Measurements from ENCODE around the gene OXSR1.

The OXSR1 gene

DNA sequence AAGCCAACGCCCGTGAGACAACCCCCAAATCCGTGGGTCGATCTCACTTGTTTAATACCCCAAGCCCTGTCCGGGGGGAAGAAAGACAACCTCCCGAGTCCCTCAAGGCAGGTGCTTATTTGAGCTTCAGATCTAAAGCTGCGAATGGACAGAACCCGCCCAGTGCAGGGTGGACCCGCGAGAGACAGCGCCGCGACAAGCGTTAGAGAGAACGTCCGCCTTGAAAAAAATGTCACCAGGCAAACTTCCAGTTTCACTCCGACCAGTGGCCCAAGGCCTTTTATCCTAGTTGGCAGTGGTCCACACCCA, 740 bp upstream of the OXSR1 start:
- no peak for TF ChIP-seq CTCF (IDR thresholded peaks at IDR 0.05; ENCODE audit: low read depth, low read length)
- no peak for DNase-seq (ENCODE audit: extremely low read depth, low read depth)

DNA sequence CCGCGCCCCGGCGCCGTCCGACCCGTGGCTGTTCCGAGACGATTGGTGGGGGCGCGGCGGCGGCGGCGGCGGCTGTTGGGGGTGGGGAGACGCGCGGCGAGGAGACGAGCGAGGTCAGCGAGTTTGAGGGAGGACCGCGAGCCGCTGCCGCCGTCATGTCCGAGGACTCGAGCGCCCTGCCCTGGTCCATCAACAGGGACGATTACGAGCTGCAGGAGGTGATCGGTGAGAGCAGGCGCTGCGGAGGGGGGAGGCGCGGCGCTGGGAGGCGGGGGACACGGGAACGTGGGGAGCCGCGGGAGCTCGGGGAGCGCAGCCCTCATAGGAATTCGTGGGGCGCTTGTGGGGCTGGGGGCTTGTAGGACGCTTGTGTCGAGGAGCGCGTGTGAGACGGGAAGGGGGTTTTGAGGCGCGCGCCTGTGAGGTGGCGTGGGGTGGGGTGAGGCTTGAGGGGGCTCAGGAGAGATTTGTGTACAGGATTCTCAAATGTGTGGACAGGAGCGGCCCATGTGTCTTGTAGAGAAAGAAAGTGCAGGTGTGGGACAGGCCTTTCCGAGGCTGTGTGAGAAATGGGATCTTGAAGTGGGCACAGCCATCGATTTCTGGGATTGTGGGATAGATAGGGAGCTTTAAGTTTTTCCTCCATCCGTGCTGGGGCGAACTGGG, 518 bp downstream of the OXSR1 start:
- no peak for DNase-seq (ENCODE audit: extremely low read depth, low read depth)
- no peak; the same call in 1 of the 2 replicates for TF ChIP-seq CTCF (IDR thresholded peaks at IDR 0.05; ENCODE audit: low read depth, low read length)

DNA sequence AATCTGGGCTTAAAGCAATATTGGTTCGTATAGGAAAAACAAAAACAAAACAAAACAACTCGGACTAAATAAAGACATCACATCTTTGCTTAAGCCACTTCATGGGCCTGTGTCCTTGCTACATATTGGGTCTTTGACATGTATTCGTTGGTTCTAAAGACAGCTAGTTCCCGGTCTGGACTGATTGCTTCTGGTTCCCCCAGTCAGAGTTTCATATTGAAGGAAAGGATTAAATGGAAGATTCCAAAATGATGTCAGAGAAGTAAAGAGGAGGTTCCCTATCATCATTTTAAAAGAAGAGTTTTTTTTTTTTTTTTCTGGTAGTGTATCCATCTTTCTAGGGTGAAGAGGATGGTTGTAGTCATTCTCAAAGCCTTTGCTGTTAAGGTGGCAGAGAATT, 2.3 kb downstream of the OXSR1 start:
- no peak for TF ChIP-seq CTCF (IDR thresholded peaks at IDR 0.05; ENCODE audit: low read depth, low read length)
- no peak for DNase-seq (ENCODE audit: extremely low read depth, low read depth)

- DNase-seq (ENCODE audit: extremely low read depth, low read depth), result no peak
Observed at GRCh38 chr3:38168151-38169026, 3.1 kb downstream of the OXSR1 start.

DNA sequence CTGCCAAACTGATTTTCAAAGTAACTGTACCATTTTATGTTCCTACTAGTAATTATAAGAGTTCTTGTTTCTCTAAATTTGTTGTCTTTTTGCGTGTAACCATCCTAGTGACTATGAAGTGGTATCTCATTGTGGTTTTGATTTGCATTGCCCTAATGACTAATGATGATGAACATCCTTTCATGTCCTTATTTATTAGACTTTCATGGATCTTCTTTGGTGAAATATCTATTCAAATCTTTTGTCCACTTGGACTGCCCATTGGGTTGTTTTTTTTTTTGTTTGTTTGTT, 3.6 kb downstream of the OXSR1 start:
- DNase-seq (ENCODE audit: extremely low read depth, low read depth), result no peak
- no peak for TF ChIP-seq CTCF (IDR thresholded peaks at IDR 0.05; ENCODE audit: low read depth, low read length)

More at GRCh38 chr3:38168151-38169026, 3.1 kb downstream of the OXSR1 start:
- TF ChIP-seq CTCF (IDR thresholded peaks at IDR 0.05; ENCODE audit: low read depth, low read length), result no peak

- no peak for TF ChIP-seq CTCF (IDR thresholded peaks at IDR 0.05; ENCODE audit: low read depth, low read length)
- no peak for DNase-seq (ENCODE audit: extremely low read depth, low read depth)
Observed at GRCh38 chr3:38170722-38171121, 5.4 kb downstream of the OXSR1 start.

GRCh38 chr3:38171622-38172021, 6.3 kb downstream of the OXSR1 start:
- no peak for TF ChIP-seq CTCF (IDR thresholded peaks at IDR 0.05; ENCODE audit: low read depth, low read length)
- DNase-seq (ENCODE audit: extremely low read depth, low read depth), result no peak

Data from AG09319 (cell line).